Measurements from ENCODE around the gene MEGF10. TPM values are rescaled to one million over a fixed set of nuclear protein-coding genes. Genes with fewer than 3 reads are reported as not detected.

The MEGF10 gene
- total RNA-seq, 3 donors from 2014 or later (not counting 1 experiment from before 2014, with no cell fraction given) = 1.4 TPM; not detected in 2

GRCh38 chr5:127340606-127341005, 50.0 kb downstream of the MEGF10 start:
- no peaks in the 10 kb centered on the region for H3K4me1 Mint-ChIP-seq
- no peaks in the 10 kb centered on the region for H3K9me3 Mint-ChIP-seq
- no peak overlapping the region for H3K27ac Mint-ChIP-seq
- Histone ChIP-seq H3K9me3 (ENCODE audit: control insufficient read depth, insufficient read depth, low read length) (no peaks in the 10 kb centered on the region), H3K36me3 (ENCODE audit: control insufficient read depth, insufficient read depth, low read length) (no peaks in the 10 kb centered on the region), H3K4me3 (ENCODE audit: low read length) (no peak overlapping the region), H3K4me1 (ENCODE audit: control insufficient read depth, insufficient read depth, low read length) (no peaks in the 10 kb centered on the region), H3K27me3 (ENCODE audit: control insufficient read depth, insufficient read depth, low read length) (no peaks in the 10 kb centered on the region), H3K27ac (ENCODE audit: low read length) (no peak overlapping the region)
- no peak for TF ChIP-seq CTCF (IDR thresholded peaks at IDR 0.05)
- no peak for ATAC-seq
- WGBS (ENCODE audit: insufficient coverage) = 94% methylated on average over 4 of the region's 4 CpGs
- no peaks in the 10 kb centered on the region for H3K36me3 Mint-ChIP-seq
- intact Hi-C loops (cut with micrococcal nuclease) = no loop called here
- H3K27me3 Mint-ChIP-seq (ENCODE audit: low read depth in 2 of 2) = peaks cover 3 to 22% of the 10 kb centered on the region in 2 donors
- no peak for DNase-seq
- H3K4me3 Mint-ChIP-seq = no peak overlapping the region

GRCh38 chr5:127342364-127342763, 51.8 kb downstream of the MEGF10 start:
- peaks cover 8 to 22% of the 10 kb centered on the region in 2 donors for H3K27me3 Mint-ChIP-seq (ENCODE audit: low read depth in 2 of 2)
- H3K27ac Mint-ChIP-seq = no peak overlapping the region
- Histone ChIP-seq H3K4me1 (ENCODE audit: control insufficient read depth, insufficient read depth, low read length) (no peaks in the 10 kb centered on the region), H3K9me3 (ENCODE audit: control insufficient read depth, insufficient read depth, low read length) (no peaks in the 10 kb centered on the region), H3K4me3 (ENCODE audit: low read length) (no peak overlapping the region), H3K36me3 (ENCODE audit: control insufficient read depth, insufficient read depth, low read length) (no peaks in the 10 kb centered on the region), H3K27me3 (ENCODE audit: control insufficient read depth, insufficient read depth, low read length) (no peaks in the 10 kb centered on the region), H3K27ac (ENCODE audit: low read length) (no peak overlapping the region)
- intact Hi-C loops (cut with micrococcal nuclease) = no loop called here
- H3K4me3 Mint-ChIP-seq = no peak overlapping the region
- no peaks in the 10 kb centered on the region for H3K9me3 Mint-ChIP-seq
- H3K4me1 Mint-ChIP-seq = no peaks in the 10 kb centered on the region
- WGBS (ENCODE audit: insufficient coverage) = 93% methylated on average over 3 of the region's 3 CpGs
- no peak for DNase-seq
- no peak for TF ChIP-seq CTCF (IDR thresholded peaks at IDR 0.05)
- ATAC-seq = no peak
- no peaks in the 10 kb centered on the region for H3K36me3 Mint-ChIP-seq

- no peaks in the 10 kb centered on the region for H3K9me3 ChIP-seq (ENCODE audit: control insufficient read depth, insufficient read depth, low read length)
- Mint-ChIP-seq H3K4me1 (no peaks in the 10 kb centered on the region), H3K36me3 (no peaks in the 10 kb centered on the region), H3K27ac (no peak overlapping the region), H3K9me3 (no peaks in the 10 kb centered on the region), H3K27me3 (ENCODE audit: low read depth in 2 of 2) (peaks cover 10 to 15% of the 10 kb centered on the region in 2 donors), H3K4me3 (no peak overlapping the region)
- no peak for ATAC-seq
- no peak overlapping the region for H3K4me3 ChIP-seq (ENCODE audit: low read length)
- no peak for TF ChIP-seq CTCF (IDR thresholded peaks at IDR 0.05)
- intact Hi-C loops (cut with micrococcal nuclease) = no loop called here
- H3K36me3 ChIP-seq (ENCODE audit: control insufficient read depth, insufficient read depth, low read length) = no peaks in the 10 kb centered on the region
- DNase-seq = no peak
- WGBS (ENCODE audit: insufficient coverage) = 70% methylated on average over 3 of the region's 3 CpGs
- no peaks in the 10 kb centered on the region for H3K4me1 ChIP-seq (ENCODE audit: control insufficient read depth, insufficient read depth, low read length)
- H3K27ac ChIP-seq (ENCODE audit: low read length) = no peak overlapping the region
- no peaks in the 10 kb centered on the region for H3K27me3 ChIP-seq (ENCODE audit: control insufficient read depth, insufficient read depth, low read length)
Observed at GRCh38 chr5:127343313-127343712, 52.7 kb downstream of the MEGF10 start.

- WGBS (ENCODE audit: insufficient coverage) = no CpG with 5 or more reads among the region's 1 CpG
- H3K27me3 ChIP-seq (ENCODE audit: control insufficient read depth, insufficient read depth, low read length) = no peaks in the 10 kb centered on the region
- DNase-seq (no peak), ATAC-seq (no peak)
- H3K4me3 ChIP-seq (ENCODE audit: low read length) = no peak overlapping the region
- no peaks in the 10 kb centered on the region for H3K36me3 ChIP-seq (ENCODE audit: control insufficient read depth, insufficient read depth, low read length)
- H3K27ac Mint-ChIP-seq = no peak overlapping the region
- H3K4me1 ChIP-seq (ENCODE audit: control insufficient read depth, insufficient read depth, low read length) = no peaks in the 10 kb centered on the region
- no peak for TF ChIP-seq CTCF (IDR thresholded peaks at IDR 0.05)
- H3K27me3 Mint-ChIP-seq (ENCODE audit: low read depth in 2 of 2) = peaks cover 9 to 10% of the 10 kb centered on the region in 2 donors
- H3K4me3 Mint-ChIP-seq = no peak overlapping the region
- no peaks in the 10 kb centered on the region for H3K36me3 Mint-ChIP-seq
- no peaks in the 10 kb centered on the region for H3K4me1 Mint-ChIP-seq
- H3K9me3 Mint-ChIP-seq = no peaks in the 10 kb centered on the region
- no peaks in the 10 kb centered on the region for H3K9me3 ChIP-seq (ENCODE audit: control insufficient read depth, insufficient read depth, low read length)
- no peak overlapping the region for H3K27ac ChIP-seq (ENCODE audit: low read length)
- intact Hi-C loops (cut with micrococcal nuclease) = no loop called here
Observed at GRCh38 chr5:127343866-127344265, 53.3 kb downstream of the MEGF10 start.
